ENCODE results near the gene SAMD4B. TPM values are rescaled to one million over a fixed set of nuclear protein-coding genes. Genes with fewer than 3 reads are reported as not detected.

Gene SAMD4B
- total RNA-seq, 1 donor from 2014 or later: 22.4 TPM

- peak overlapping the region; percentile 84 to 99 (median 93) for H3K9ac ChIP-seq (ENCODE audit: low read depth in 1 of 3, low read length in 3 of 3)
- H3K36me3 ChIP-seq (ENCODE audit: control insufficient read depth in 3 of 3, insufficient read depth in 3 of 3, low read length in 3 of 3): peaks cover 11 to 13% (median 13%) of the 10 kb centered on the region in 3 donors
- H3K27ac ChIP-seq (ENCODE audit: low read depth, low read length): peak overlapping the region; percentile 100
- H3K4me3 ChIP-seq (ENCODE audit: low read length in 3 of 3): peak overlapping the region; percentile 92 to 94 (median 94)
- H3K27me3 ChIP-seq (ENCODE audit: control insufficient read depth in 3 of 3, insufficient read depth in 3 of 3, low read length in 3 of 3): no peaks in the 10 kb centered on the region
- no peaks in the 10 kb centered on the region for H3K9me3 ChIP-seq (ENCODE audit: control insufficient read depth in 3 of 3, low read length in 3 of 3)
- H3K4me1 ChIP-seq (ENCODE audit: control insufficient read depth in 3 of 3, insufficient read depth in 3 of 3, low read length in 3 of 3): peaks cover 38 to 50% (median 47%) of the 10 kb centered on the region in 3 donors
Observed at GRCh38 chr19:39407660-39408391, 65.6 kb downstream of the SAMD4B start.

DNA sequence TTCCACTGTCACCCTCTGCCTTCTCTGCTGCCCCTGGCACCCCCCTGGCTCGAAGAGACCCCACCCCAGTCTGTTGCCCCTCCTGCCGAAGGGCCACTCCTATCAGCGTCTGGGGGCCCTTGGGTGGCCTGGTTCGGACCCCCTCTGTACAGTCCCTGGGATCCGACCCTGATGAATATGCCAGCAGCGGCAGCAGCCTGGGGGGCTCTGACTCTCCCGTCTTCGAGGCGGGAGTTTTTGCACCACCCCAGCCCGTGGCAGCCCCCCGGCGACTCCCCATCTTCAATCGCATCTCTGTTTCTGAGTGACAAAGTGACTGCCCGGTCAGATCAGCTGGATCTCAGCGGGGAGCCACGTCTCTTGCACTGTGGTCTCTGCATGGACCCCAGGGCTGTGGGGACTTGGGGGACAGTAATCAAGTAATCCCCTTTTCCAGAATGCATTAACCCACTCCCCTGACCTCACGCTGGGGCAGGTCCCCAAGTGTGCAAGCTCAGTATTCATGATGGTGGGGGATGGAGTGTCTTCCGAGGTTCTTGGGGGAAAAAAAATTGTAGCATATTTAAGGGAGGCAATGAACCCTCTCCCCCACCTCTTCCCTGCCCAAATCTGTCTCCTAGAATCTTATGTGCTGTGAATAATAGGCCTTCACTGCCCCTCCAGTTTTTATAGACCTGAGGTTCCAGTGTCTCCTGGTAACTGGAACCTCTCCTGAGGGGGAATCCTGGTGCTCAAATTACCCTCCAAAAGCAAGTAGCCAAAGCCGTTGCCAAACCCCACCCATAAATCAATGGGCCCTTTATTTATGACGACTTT is 66.4 kb downstream of the SAMD4B start:
- Histone ChIP-seq H3K27me3 (ENCODE audit: control insufficient read depth in 3 of 3, insufficient read depth in 3 of 3, low read length in 3 of 3) (no peaks in the 10 kb centered on the region), H3K4me1 (ENCODE audit: control insufficient read depth in 3 of 3, insufficient read depth in 3 of 3, low read length in 3 of 3) (peaks cover 38 to 50% (median 47%) of the 10 kb centered on the region in 3 donors), H3K4me3 (ENCODE audit: low read length in 3 of 3) (peak overlapping the region; percentile 92 to 94 (median 94)), H3K9ac (ENCODE audit: low read depth in 1 of 3, low read length in 3 of 3) (peak overlapping the region; percentile 84 to 99 (median 93)), H3K9me3 (ENCODE audit: control insufficient read depth in 3 of 3, low read length in 3 of 3) (no peaks in the 10 kb centered on the region), H3K27ac (ENCODE audit: low read depth, low read length) (peak overlapping the region; percentile 100), H3K36me3 (ENCODE audit: control insufficient read depth in 3 of 3, insufficient read depth in 3 of 3, low read length in 3 of 3) (peaks cover 11 to 13% (median 13%) of the 10 kb centered on the region in 3 donors)

- no peaks in the 10 kb centered on the region for H3K9me3 ChIP-seq (ENCODE audit: control insufficient read depth in 3 of 3, low read length in 3 of 3)
- H3K4me3 ChIP-seq (ENCODE audit: low read length in 3 of 3): peak overlapping the region; percentile 92 to 94 (median 94)
- peak overlapping the region; percentile 100 for H3K27ac ChIP-seq (ENCODE audit: low read depth, low read length)
- H3K9ac ChIP-seq (ENCODE audit: low read depth in 1 of 3, low read length in 3 of 3): peak overlapping the region; percentile 94 to 99 (median 97)
- no peaks in the 10 kb centered on the region for H3K27me3 ChIP-seq (ENCODE audit: control insufficient read depth in 3 of 3, insufficient read depth in 3 of 3, low read length in 3 of 3)
- peaks cover 11 to 13% (median 13%) of the 10 kb centered on the region in 3 donors for H3K36me3 ChIP-seq (ENCODE audit: control insufficient read depth in 3 of 3, insufficient read depth in 3 of 3, low read length in 3 of 3)
- H3K4me1 ChIP-seq (ENCODE audit: control insufficient read depth in 3 of 3, insufficient read depth in 3 of 3, low read length in 3 of 3): peaks cover 38 to 52% (median 46%) of the 10 kb centered on the region in 3 donors
Observed at GRCh38 chr19:39409208-39410016, 67.2 kb downstream of the SAMD4B start.

- H3K36me3 ChIP-seq (ENCODE audit: control insufficient read depth in 3 of 3, insufficient read depth in 3 of 3, low read length in 3 of 3): peaks cover 11 to 13% (median 13%) of the 10 kb centered on the region in 3 donors
- H3K4me3 ChIP-seq (ENCODE audit: low read length in 3 of 3): peak overlapping the region; percentile 87 to 94 (median 92)
- H3K9me3 ChIP-seq (ENCODE audit: control insufficient read depth in 3 of 3, low read length in 3 of 3): no peaks in the 10 kb centered on the region
- peak overlapping the region; percentile 94 to 99 (median 97) for H3K9ac ChIP-seq (ENCODE audit: low read depth in 1 of 3, low read length in 3 of 3)
- H3K4me1 ChIP-seq (ENCODE audit: control insufficient read depth in 3 of 3, insufficient read depth in 3 of 3, low read length in 3 of 3): peaks cover 38 to 60% (median 55%) of the 10 kb centered on the region in 3 donors
- H3K27me3 ChIP-seq (ENCODE audit: control insufficient read depth in 3 of 3, insufficient read depth in 3 of 3, low read length in 3 of 3): no peaks in the 10 kb centered on the region
- peak overlapping the region; percentile 99 for H3K27ac ChIP-seq (ENCODE audit: low read depth, low read length)
Observed at GRCh38 chr19:39410017-39410830, 68.0 kb downstream of the SAMD4B start.

DNA sequence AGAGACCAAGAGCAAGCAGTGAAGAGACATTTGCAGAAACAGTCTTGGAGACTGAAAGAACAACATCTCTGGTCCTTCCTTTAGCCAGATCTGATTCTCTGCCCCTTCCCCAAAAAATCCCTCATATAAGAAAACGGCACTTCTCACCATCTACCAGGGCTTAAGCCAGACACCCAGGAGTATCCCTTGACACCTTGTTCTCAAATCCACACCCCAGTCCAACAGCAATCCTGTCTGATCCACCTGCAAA is 68.5 kb downstream of the SAMD4B start:
- Histone ChIP-seq H3K27me3 (ENCODE audit: control insufficient read depth in 3 of 3, insufficient read depth in 3 of 3, low read length in 3 of 3) (no peaks in the 10 kb centered on the region), H3K4me3 (ENCODE audit: low read length in 3 of 3) (peak overlapping the region; percentile 87 to 94 (median 92)), H3K9ac (ENCODE audit: low read depth in 1 of 3, low read length in 3 of 3) (peak overlapping the region; percentile 94 to 99 (median 97)), H3K9me3 (ENCODE audit: control insufficient read depth in 3 of 3, low read length in 3 of 3) (no peaks in the 10 kb centered on the region), H3K36me3 (ENCODE audit: control insufficient read depth in 3 of 3, insufficient read depth in 3 of 3, low read length in 3 of 3) (peaks cover 11 to 13% (median 13%) of the 10 kb centered on the region in 3 donors), H3K27ac (ENCODE audit: low read depth, low read length) (peak overlapping the region; percentile 99), H3K4me1 (ENCODE audit: control insufficient read depth in 3 of 3, insufficient read depth in 3 of 3, low read length in 3 of 3) (peaks cover 34 to 64% (median 59%) of the 10 kb centered on the region in 3 donors)

DNA sequence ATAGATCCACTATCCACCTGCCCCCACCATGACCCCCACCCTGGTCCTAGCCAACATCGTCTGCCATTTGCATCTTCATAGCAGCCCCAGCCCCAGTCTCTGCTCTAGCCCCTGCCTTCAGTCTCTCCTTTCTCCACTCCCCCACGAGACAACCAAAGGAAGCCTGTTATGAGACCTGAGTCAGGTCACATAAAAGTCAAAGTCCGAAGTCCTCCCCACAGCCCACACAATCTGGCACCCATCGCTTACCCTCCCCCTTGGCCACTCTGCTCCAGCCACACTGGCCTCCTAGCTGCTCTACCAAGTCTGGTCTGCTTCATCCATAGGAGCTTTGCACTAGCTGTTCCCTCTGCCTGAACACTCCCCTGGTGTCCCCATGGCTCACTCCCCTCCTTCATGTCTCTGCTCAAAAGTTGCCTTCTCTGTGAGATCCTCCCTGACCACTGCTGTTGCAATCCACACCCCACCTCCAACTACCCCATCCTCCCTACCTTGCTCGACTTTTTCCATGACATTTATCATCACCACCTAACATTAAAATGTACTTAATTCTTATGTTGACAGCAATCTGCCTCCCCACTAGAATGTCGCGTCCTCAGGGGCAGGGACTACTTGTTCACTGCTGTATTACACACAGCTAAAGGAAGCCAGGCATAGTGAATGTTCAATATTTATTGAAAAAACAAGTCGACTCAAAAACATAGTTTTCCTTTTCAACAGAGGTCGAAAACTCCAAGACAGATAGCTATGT is 69.0 kb downstream of the SAMD4B start:
- peak overlapping the region; percentile 44 to 92 (median 87) for H3K4me3 ChIP-seq (ENCODE audit: low read length in 3 of 3)
- peaks cover 11 to 13% (median 13%) of the 10 kb centered on the region in 3 donors for H3K36me3 ChIP-seq (ENCODE audit: control insufficient read depth in 3 of 3, insufficient read depth in 3 of 3, low read length in 3 of 3)
- peak overlapping the region; percentile 99 for H3K27ac ChIP-seq (ENCODE audit: low read depth, low read length)
- no peaks in the 10 kb centered on the region for H3K27me3 ChIP-seq (ENCODE audit: control insufficient read depth in 3 of 3, insufficient read depth in 3 of 3, low read length in 3 of 3)
- H3K9me3 ChIP-seq (ENCODE audit: control insufficient read depth in 3 of 3, low read length in 3 of 3): no peaks in the 10 kb centered on the region
- peaks cover 30 to 64% (median 59%) of the 10 kb centered on the region in 3 donors for H3K4me1 ChIP-seq (ENCODE audit: control insufficient read depth in 3 of 3, insufficient read depth in 3 of 3, low read length in 3 of 3)
- peak overlapping the region; percentile 94 to 99 (median 97) for H3K9ac ChIP-seq (ENCODE audit: low read depth in 1 of 3, low read length in 3 of 3)

DNA sequence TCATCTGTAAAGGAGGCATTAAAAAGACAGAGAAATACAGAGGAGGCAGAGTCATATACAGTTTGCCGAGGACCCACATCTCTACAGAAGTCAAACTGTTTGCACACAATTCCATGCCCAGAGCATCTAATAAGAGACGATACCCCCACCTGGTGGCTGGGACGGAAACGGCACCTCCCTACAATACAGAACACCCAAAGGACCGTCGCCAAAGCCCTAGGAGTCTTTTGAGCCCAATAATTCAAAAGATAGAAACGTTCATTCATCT is 69.5 kb downstream of the SAMD4B start:
- Histone ChIP-seq H3K27me3 (ENCODE audit: control insufficient read depth in 3 of 3, insufficient read depth in 3 of 3, low read length in 3 of 3) (no peaks in the 10 kb centered on the region), H3K9me3 (ENCODE audit: control insufficient read depth in 3 of 3, low read length in 3 of 3) (no peaks in the 10 kb centered on the region), H3K27ac (ENCODE audit: low read depth, low read length) (peak overlapping the region; percentile 99), H3K4me3 (ENCODE audit: low read length in 3 of 3) (peak overlapping the region; percentile 44 to 92 (median 87)), H3K4me1 (ENCODE audit: control insufficient read depth in 3 of 3, insufficient read depth in 3 of 3, low read length in 3 of 3) (peaks cover 30 to 64% (median 60%) of the 10 kb centered on the region in 3 donors), H3K36me3 (ENCODE audit: control insufficient read depth in 3 of 3, insufficient read depth in 3 of 3, low read length in 3 of 3) (peaks cover 11 to 13% (median 13%) of the 10 kb centered on the region in 3 donors), H3K9ac (ENCODE audit: low read depth in 1 of 3, low read length in 3 of 3) (peak overlapping the region; percentile 54 to 99 (median 94))

GRCh38 chr19:39412100-39412866 is 70.1 kb downstream of the SAMD4B start, which contains the start of gene PLEKHG2:
Gene PLEKHG2 (plus strand): TSS chr19:39412669. CDS start chr19:39414087, 1,418 bp downstream.
- Histone ChIP-seq H3K36me3 (ENCODE audit: control insufficient read depth in 3 of 3, insufficient read depth in 3 of 3, low read length in 3 of 3) (peaks cover 11 to 13% (median 13%) of the 10 kb centered on the region in 3 donors), H3K9me3 (ENCODE audit: control insufficient read depth in 3 of 3, low read length in 3 of 3) (no peaks in the 10 kb centered on the region), H3K9ac (ENCODE audit: low read depth in 1 of 3, low read length in 3 of 3) (peak within 1 kb of the TSS; percentile 76 to 99 (median 94)), H3K27ac (ENCODE audit: low read depth, low read length) (peak within 1 kb of the TSS; percentile 99), H3K27me3 (ENCODE audit: control insufficient read depth in 3 of 3, insufficient read depth in 3 of 3, low read length in 3 of 3) (no peaks in the 10 kb centered on the region), H3K4me3 (ENCODE audit: low read length in 3 of 3) (peak within 1 kb of the TSS; percentile 81 to 92 (median 87)), H3K4me1 (ENCODE audit: control insufficient read depth in 3 of 3, insufficient read depth in 3 of 3, low read length in 3 of 3) (peaks cover 30 to 64% (median 62%) of the 10 kb centered on the region in 3 donors)
